COR-L47 (cell line): ENCODE results near the gene PIP4K2C.
A peak's percentile ranks its signal among the peaks of the same experiment; 100 is the strongest.
"Not testable (repeated sequence)": the region's sequence is repeated elsewhere in the genome, so short reads cannot be mapped to it uniquely, and the experiment has no call there.

Experiments used
- DNase-seq: peaks from one replicate; lab custom pipeline; 2025; lab: John Stamatoyannopoulos, UW

Gene PIP4K2C

DNA sequence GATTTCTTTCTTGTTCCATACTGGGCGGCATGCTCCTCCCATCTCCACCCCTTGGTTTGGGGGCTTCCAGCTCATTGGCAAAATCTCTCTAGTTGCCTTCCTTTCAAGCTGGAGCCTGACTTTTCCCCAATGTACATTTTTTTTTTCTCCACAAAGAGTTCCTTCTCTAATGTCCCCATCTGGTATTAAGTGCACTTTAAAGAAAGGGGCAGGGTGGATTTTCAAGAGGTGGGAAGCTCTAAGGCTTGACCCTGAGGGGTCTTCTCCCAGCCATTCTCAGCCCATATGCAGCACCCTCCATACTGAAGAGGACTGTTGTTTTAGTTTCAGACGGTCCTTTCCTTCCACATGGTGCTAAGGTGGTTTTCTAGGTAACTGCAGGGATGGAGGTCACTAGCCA lies 5.8 kb upstream of the PIP4K2C start:
- DNase-seq, result no peak

DNA sequence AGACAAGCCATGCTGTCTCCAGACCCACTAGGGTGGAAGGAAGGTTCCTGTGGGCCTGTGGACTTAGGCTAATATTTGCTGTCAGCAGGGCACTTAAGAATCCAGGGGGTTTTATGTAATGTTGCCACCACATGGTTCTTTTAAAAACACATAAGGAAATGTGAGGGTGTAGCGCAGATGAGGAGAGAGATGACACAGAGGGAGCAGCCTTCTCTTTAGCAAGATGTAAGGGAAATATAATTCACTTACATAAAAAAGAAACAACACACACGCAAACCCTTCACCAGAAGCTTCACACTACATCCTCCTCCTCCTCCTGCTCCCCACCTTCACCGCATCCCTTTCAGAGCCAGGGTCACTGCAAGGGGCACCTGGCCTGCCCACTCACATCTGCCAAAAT lies 4.9 kb upstream of the PIP4K2C start:
- DNase-seq, result no peak

DNA sequence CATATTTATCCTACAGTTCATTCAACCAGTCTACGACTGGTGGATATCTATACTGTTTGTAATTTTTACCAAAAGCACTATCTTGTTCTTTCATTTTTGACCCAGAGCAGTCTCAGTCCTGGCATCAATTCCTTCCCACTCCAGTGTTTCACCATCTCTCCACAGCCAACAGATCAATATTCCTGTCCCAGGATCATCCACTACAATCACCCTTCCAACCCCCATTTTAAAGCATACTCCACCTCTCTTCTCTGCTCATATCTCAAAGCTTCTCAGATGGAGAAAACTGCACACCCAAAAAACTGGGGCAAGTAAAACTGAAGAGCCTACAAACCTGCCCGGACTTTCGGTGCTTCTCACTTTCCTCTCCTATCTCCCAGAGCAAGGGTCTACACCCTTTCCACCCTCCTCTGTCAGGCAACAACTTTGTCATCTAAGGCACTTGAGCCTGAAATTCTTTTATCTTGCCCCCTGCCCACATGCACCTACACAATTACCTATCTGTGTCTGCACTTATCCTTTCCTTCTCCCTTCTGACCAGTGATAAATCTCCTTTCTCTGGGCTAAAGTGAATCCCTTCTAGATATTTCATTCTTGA lies 4.1 kb upstream of the PIP4K2C start:
- DNase-seq, result no peak

- not testable (repeated sequence) for DNase-seq
Measured at GRCh38 chr12:57588951-57589610, 1.9 kb upstream of the PIP4K2C start.

- no peak for DNase-seq
Measured at GRCh38 chr12:57590479-57590863, 521 bp upstream of the PIP4K2C start.

DNA sequence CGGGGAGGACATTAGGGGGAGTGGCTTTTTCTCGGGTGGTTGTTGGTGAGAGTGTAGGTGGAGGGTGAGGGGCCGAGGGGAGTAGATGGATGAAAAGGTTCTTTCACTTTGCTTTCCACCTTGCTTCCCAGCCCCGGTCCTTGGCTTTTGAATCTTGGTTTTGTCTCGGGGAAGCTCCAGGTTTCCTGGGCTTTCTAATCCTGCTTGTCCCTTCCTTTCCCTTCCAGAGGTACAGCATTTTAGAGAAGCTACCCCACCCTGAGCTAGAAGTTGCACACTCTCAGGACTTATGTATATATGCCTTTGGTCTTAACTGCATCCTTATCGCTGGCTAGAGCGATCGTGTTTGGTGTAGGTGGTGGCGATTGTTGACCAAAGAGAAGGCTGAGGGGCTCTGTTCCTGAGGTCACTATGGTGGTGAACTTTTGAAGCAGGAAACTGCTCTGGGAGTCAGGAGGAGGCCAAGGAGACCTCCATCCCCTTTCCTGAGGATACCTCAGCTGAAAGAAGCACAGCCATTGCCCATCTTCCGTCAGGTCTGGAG lies 862 bp downstream of the PIP4K2C start:
- no peak for DNase-seq

DNA sequence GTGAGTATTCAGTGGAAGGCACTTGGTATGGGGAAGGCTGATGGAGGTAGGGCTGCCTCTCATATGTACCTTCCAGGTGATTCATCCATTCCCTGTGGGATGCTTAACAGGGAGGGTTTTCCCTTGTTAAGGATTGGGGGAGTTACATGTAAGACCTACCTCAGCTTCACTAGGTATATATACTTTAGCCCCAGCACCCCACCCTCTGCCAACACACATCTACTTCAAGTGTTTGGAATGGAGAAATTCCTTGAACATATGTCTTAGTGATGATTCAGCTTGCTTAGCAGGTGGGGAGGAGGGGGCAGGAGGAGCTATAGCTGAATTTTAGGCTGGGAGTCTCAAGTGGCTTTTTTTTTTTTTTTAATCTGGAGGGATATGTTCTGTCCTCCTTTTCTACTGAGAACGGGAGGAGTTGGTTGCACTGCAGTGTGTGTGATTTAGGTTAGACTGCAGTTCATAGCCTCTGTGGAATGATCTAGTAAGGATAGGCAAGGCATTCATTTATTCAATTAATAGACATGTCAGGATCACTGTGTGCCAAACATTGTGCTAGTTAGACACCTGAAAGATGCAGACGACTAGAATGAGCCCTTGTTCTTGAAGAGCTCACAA lies 1.7 kb downstream of the PIP4K2C start:
- no peak for DNase-seq

DNA sequence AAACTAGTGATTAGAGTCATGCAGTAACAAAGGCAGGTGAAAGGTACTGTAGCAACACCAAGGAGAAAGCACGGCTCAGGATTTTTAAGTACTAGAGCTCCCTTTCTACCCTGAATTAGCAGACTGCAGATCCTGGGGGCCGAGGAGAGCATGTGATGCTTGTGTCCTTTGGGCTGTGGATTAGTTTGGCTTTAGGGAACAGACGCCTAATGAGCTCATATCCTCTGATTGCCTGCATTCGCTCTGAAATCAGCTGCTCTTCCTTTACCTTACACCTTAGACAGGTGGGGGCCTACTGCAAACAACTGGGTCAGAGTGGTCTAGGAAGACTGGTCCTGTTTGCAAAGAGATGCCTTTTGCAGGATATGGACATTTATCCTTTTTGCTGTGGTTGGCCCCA lies 2.2 kb downstream of the PIP4K2C start:
- no peak for DNase-seq

DNA sequence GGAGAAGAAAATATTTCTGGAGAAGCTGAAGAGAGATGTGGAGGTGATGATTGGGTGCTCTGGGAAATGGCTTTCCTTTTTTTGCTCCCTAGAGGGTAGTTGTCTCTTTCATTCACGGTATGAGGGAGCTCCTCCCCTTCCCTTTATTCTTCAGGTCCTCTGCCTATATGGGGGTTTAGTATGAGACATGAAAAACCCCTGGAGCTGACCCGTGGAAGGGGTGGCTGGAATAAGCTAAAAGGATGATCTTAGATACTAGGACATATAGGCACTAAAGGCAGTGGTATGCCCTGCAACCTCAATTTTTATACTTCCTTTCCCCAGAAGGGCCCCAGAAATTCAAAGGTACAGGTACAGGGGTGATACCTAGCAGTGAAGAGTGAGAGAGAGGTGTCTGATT lies 9.4 kb downstream of the PIP4K2C start:
- no peak for DNase-seq

GRCh38 chr12:57602544-57602943 lies 11.6 kb downstream of the PIP4K2C start:
- no peak for DNase-seq

DNA sequence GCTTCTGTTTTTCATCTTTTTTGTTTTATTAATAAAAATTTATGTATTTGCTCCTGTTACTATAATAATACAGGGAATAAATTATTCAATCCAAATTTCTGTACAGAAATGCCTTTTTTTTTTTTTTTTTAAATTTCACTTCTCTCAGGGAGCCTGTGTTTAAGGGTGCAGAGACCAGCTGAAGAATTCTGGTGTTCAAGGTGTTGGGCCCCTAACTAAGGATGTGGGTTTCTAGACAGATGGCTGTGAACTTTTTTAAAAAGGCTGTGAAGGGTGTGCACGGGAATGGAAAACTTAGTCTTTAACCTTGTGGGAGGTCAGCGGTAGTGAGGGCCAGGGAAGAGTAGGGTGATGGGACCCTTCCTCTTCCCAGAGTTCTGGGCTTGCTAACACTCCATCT lies 12.3 kb downstream of the PIP4K2C start:
- no peak for DNase-seq

GRCh38 chr12:57603815-57604453 lies 12.9 kb downstream of the PIP4K2C start:
- DNase-seq, result no peak

- DNase-seq, result peak; percentile 13
Measured at GRCh38 chr12:57604454-57604991, 13.5 kb downstream of the PIP4K2C start, which contains the start of gene DTX3. DTX3 (plus strand) TSS chr12:57604824; CDS start chr12:57606518, 1,694 bp downstream.

DNA sequence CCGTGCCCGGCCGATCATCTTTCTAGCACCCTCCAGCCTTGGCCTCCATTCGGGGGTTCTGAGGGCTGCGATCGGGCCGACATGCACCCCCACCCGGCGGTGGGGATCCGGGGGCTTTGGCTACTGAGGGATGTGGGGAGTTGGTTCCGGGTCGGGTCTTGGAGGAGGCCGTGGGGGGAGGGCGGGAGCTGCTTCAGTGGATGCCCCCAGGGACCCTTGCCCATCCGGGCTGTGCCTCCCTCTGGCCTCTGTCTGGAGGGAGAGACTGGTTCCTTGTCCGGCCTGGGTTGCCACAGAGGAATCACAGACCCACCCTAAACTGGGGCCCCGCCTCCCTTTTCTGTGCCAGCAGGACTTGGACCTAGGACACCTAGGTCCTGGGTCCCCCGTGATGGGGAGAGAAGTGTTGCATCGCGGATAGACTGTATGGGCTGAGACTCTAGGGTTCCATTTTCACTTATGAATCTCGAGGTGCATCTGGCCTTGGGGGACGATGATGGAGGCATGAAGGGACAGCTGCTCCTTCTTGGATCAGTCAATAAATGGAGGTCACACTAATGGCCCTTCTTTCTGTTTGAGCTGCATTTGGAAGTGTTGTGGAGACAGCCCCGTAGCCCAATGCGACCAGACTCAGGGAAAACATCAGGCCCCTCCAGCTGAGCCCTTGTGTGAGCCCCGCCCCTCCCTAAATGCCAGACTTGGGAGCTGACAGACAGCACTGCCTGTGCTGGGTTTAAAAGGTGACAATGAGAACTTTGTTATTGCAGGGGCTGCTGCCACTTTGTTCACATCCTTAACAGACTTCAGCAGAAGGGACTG lies 14.2 kb downstream of the PIP4K2C start:
- DNase-seq, result no peak

- no peak for DNase-seq
Measured at GRCh38 chr12:57605811-57606311, 14.9 kb downstream of the PIP4K2C start.

DNA sequence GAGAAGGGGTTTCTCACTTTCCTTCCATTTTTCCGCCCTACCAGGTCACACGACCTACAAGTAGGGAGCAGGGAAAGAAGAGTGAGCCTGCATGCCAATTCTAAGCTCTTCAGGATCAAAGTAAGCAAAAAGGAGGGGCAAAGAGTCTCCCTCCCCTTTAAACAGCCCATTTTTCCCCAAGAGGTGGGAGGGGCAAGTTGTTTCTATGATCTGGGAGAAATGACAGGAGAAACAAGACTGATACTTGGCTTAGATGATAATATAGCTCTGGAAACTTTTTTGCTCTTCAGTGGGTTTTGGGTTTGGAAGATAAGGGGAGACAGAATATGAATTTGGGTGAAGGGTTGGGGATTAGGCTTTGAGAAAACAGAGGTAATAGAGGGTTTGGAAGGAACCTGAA lies 15.4 kb downstream of the PIP4K2C start:
- DNase-seq, result no peak

DNA sequence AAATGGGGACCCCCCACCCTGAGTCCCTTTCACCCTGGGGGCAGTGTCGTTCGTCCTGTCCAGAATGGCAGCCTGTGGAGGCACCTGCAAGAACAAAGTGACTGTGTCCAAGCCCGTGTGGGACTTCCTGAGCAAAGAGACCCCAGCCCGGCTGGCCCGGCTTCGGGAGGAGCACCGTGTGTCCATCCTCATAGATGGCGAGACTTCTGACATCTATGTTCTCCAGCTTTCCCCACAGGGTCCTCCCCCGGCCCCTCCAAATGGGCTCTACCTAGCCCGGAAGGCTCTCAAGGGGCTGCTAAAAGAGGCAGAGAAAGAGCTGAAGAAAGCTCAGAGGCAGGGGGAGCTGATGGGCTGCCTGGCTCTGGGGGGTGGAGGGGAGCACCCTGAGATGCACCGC lies 15.8 kb downstream of the PIP4K2C start:
- no peak for DNase-seq

DNA sequence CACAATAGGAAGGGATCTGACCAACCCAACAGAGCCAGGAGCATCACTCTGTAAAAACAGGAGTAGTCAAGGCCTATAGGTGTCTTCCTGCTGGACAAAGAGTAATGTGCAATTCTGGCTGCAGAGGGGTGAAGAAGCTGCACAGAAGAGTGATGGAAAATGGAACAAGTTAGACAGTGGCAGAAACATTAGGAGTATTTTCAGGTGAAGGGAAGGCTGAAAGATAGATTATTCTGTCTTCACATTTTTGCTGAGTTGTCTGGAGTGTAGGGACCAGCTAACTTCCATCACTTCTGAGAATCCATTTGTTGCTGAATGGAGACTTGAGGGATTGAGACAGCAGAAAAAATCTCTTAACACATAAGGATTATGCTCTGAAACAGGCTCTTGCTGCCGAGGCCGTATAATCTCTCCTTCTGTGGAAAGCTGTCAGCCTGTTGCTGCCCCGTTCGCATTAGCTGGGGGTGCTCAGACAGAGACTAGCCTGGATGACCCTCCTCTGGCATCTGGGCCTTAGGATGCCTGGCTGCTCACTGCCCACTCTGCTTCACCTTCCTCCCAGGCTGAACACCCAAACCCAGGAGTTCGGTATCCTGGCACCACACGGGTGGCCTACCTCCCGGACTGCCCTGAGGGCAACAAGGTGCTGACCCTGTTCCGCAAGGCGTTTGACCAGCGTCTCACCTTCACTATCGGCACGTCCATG lies 17.1 kb downstream of the PIP4K2C start:
- no peak for DNase-seq

DNA sequence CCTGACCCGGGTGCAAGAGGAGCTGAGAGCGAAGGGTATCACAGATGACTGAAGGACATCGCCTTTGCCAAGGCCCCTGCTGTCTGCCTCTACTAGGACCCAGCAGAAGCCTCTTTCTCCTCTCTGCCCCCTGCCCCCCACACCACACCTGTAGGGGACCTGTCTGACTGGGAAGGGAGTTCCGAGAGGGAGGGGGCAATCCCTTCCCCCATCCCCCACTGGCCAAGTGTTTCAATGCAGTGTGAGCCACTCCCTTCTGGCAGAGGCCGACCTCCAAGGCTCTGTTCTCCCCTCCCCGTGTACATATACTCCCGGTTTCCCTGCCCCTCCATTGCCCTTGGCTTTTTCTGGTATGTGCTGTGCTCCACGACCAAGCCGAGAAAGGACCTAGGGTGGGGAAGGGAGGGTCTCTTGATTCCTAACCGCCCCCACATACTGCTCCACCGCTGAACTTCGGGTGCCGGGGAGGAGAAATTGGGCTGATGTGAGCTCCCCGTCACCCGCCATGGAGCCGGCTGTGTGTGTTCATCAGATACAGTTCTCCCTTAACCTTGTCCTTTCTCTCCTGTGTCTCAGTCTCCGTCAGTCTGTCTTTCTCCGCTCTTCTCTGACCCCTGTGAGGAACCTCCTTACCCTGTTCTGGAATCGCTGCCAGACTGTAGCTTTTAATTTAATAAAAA lies 18.2 kb downstream of the PIP4K2C start:
- DNase-seq, result no peak
